Measurements from ENCODE around the gene SLC66A1.
A peak's percentile ranks its signal among the peaks of the same experiment; 100 is the strongest.

The SLC66A1 gene

GRCh38 chr1:19325958-19326747 lies 14.0 kb downstream of the SLC66A1 start:
- DNase-seq: no peak

- DNase-seq: no peak
Measured at GRCh38 chr1:19326748-19327065, 14.6 kb downstream of the SLC66A1 start.

- DNase-seq: no peak
Measured at GRCh38 chr1:19327301-19327700, 15.2 kb downstream of the SLC66A1 start.

- DNase-seq: no peak
Measured at GRCh38 chr1:19327736-19328135, 15.6 kb downstream of the SLC66A1 start.

GRCh38 chr1:19328486-19328885 lies 16.4 kb downstream of the SLC66A1 start:
- DNase-seq: no peak

- no peak for DNase-seq
Measured at GRCh38 chr1:19329188-19329587, 17.1 kb downstream of the SLC66A1 start.

GRCh38 chr1:19329611-19330010 lies 17.5 kb downstream of the SLC66A1 start:
- no peak for DNase-seq

GRCh38 chr1:19330449-19331135 lies 18.5 kb downstream of the SLC66A1 start:
- no peak for DNase-seq

GRCh38 chr1:19331262-19331878 lies 19.2 kb downstream of the SLC66A1 start:
- DNase-seq: no peak

GRCh38 chr1:19332832-19333231 lies 20.7 kb downstream of the SLC66A1 start:
- no peak for DNase-seq

GRCh38 chr1:19333587-19334354 lies 21.6 kb downstream of the SLC66A1 start:
- peak; percentile 35 for DNase-seq

GRCh38 chr1:19336543-19336942 lies 24.4 kb downstream of the SLC66A1 start:
- DNase-seq: no peak

GRCh38 chr1:19337289-19337688 lies 25.2 kb downstream of the SLC66A1 start:
- no peak for DNase-seq

GRCh38 chr1:19338323-19338762 lies 26.2 kb downstream of the SLC66A1 start:
- peak; percentile 40 for DNase-seq

- DNase-seq: no peak
Measured at GRCh38 chr1:19339214-19339861, 27.2 kb downstream of the SLC66A1 start.

- no peak for DNase-seq
Measured at GRCh38 chr1:19340387-19340937, 28.3 kb downstream of the SLC66A1 start.

- peak; percentile 63 for DNase-seq
Measured at GRCh38 chr1:19341201-19342061, 29.3 kb downstream of the SLC66A1 start.

- DNase-seq: no peak
Measured at GRCh38 chr1:19342062-19342750, 30.1 kb downstream of the SLC66A1 start.

GRCh38 chr1:19342894-19343616 lies 30.9 kb downstream of the SLC66A1 start:
- no peak for DNase-seq
